Measurements from ENCODE around the gene WDR86. TPM values are rescaled to one million over a fixed set of nuclear protein-coding genes. Genes with fewer than 3 reads are reported as not detected.

WDR86 gene
- total RNA-seq, 4 donors from 2014 or later, result 82.9 to 142 (median 115) TPM

DNA sequence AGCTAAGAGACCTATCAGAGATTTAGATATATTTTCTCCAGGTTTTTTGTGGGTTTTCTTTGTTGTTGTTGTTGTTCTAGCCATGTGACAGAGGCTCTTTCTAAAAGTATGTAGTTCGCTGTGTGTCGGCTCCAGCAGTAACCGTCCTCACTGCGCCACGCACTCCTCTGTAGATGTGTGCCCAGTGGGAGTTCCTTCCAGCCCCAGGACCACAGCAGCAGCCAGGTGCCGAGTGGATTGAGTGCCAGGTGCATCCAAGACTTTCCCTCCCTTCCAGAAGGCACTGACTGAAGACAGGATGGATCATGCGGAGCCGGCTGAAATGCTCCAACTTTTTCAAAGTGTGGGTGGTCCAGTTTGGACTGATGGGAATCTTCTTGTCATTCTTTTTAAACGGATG lies 31.8 kb downstream of the WDR86 start:
- 85 to 86% methylated on average over 9 of the region's 9 CpGs for WGBS, 2 donors

GRCh38 chr7:151377406-151377805 lies 32.4 kb downstream of the WDR86 start:
- TF ChIP-seq EP300 (IDR thresholded peaks at IDR 0.05) (no peak), POLR2A (IDR thresholded peaks at IDR 0.05) (no peak)
- TF ChIP-seq, protein P1, sequence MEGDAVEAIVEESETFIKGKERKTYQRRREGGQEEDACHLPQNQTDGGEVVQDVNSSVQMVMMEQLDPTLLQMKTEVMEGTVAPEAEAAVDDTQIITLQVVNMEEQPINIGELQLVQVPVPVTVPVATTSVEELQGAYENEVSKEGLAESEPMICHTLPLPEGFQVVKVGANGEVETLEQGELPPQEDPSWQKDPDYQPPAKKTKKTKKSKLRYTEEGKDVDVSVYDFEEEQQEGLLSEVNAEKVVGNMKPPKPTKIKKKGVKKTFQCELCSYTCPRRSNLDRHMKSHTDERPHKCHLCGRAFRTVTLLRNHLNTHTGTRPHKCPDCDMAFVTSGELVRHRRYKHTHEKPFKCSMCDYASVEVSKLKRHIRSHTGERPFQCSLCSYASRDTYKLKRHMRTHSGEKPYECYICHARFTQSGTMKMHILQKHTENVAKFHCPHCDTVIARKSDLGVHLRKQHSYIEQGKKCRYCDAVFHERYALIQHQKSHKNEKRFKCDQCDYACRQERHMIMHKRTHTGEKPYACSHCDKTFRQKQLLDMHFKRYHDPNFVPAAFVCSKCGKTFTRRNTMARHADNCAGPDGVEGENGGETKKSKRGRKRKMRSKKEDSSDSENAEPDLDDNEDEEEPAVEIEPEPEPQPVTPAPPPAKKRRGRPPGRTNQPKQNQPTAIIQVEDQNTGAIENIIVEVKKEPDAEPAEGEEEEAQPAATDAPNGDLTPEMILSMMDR (IDR thresholded peaks at IDR 0.05), result no peak
- peaks cover 0 to 14% (median 4%) of the 10 kb centered on the region in 4 donors for H3K4me1 ChIP-seq
- H3K27me3 ChIP-seq, result peaks cover 0 to 8% of the 10 kb centered on the region in 2 donors
- no peak overlapping the region for H3K27ac ChIP-seq
- no peak for DNase-seq (ENCODE audit: low spot score in 2 of 2)
- 83 to 84% methylated on average over 12 of the region's 12 CpGs for WGBS, 2 donors
- H3K36me3 ChIP-seq, result peaks cover 0 to 92% (median 17%) of the 10 kb centered on the region in 3 donors
- H3K9me3 ChIP-seq, result no peaks in the 10 kb centered on the region
- H3K4me3 ChIP-seq, result no peak overlapping the region

More for the DNA sequence above, 31.8 kb downstream of the WDR86 start:
- H3K4me3 ChIP-seq, result no peak overlapping the region
- peaks cover 0 to 86% (median 17%) of the 10 kb centered on the region in 3 donors for H3K36me3 ChIP-seq
- H3K9me3 ChIP-seq, result no peaks in the 10 kb centered on the region
- H3K4me1 ChIP-seq, result peaks cover 0 to 14% (median 4%) of the 10 kb centered on the region in 4 donors
- peaks cover 0 to 14% of the 10 kb centered on the region in 2 donors for H3K27me3 ChIP-seq
- H3K27ac ChIP-seq, result no peak overlapping the region
- no peak for DNase-seq (ENCODE audit: low spot score in 2 of 2)
- TF ChIP-seq POLR2A (IDR thresholded peaks at IDR 0.05) (no peak), EP300 (IDR thresholded peaks at IDR 0.05) (no peak)
- TF ChIP-seq, protein P1 (IDR thresholded peaks at IDR 0.05), result no peak

- Histone ChIP-seq H3K36me3 (peaks cover 0 to 96% (median 17%) of the 10 kb centered on the region in 3 donors), H3K9me3 (no peaks in the 10 kb centered on the region), H3K4me3 (no peak overlapping the region), H3K27ac (no peak overlapping the region), H3K27me3 (no peaks in the 10 kb centered on the region), H3K4me1 (peaks cover 0 to 4% (median 0%) of the 10 kb centered on the region in 4 donors)
- no peak for TF ChIP-seq EP300 (IDR thresholded peaks at IDR 0.05)
- TF ChIP-seq POLR2A (IDR thresholded peaks at IDR 0.05), result no peak
- TF ChIP-seq, protein P1 (IDR thresholded peaks at IDR 0.05), result no peak
- no peak for DNase-seq (ENCODE audit: low spot score in 2 of 2)
- 89 to 92% methylated on average over 12 to 32 of the region's 33 CpGs for WGBS, 2 donors
Observed at GRCh38 chr7:151376218-151376902, 33.5 kb downstream of the WDR86 start.

DNA sequence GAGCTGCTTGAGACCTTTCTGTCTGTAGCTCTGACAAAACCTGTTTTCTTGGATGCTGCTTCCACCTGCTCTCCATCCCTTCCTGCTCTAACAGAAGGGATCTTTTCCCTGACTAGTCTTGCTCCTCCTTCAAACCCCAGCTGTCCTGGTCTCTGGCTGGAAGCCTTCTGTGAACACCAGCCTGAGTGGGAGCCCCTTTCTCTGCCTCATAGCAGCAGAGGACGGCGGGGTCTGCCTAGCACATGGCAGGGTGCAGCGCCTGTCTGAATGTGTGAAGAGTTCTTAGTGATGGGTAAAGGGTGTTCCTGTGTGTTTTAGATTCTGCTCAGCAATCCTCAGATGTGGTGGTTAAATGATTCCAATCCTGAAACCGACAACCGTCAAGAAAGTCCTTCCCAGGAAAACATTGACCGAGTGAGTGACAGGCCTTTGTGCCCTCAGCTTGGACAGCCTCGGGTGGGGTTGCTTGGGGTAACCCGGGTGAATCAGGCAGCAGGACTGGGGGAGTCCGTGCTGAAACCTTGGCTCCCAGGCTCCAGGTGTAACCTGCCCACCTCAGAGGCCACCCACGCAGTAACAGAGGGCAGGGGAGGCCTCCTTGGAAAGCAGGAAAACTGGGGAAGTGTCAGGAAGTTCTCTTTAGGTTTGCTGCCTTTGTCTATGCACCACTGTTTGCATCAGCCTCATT lies 34.2 kb downstream of the WDR86 start:
- WGBS, 2 donors, result 84 to 85% methylated on average over 10 of the region's 10 CpGs
- H3K9me3 ChIP-seq, result no peaks in the 10 kb centered on the region
- H3K4me1 ChIP-seq, result no peaks in the 10 kb centered on the region
- H3K27me3 ChIP-seq, result no peaks in the 10 kb centered on the region
- H3K36me3 ChIP-seq, result peaks cover 0 to 97% (median 17%) of the 10 kb centered on the region in 3 donors
- H3K4me3 ChIP-seq, result no peak overlapping the region
- no peak for DNase-seq (ENCODE audit: low spot score in 2 of 2)
- TF ChIP-seq, protein P1 (IDR thresholded peaks at IDR 0.05), result no peak
- TF ChIP-seq POLR2A (IDR thresholded peaks at IDR 0.05) (no peak), EP300 (IDR thresholded peaks at IDR 0.05) (no peak)
- no peak overlapping the region for H3K27ac ChIP-seq

DNA sequence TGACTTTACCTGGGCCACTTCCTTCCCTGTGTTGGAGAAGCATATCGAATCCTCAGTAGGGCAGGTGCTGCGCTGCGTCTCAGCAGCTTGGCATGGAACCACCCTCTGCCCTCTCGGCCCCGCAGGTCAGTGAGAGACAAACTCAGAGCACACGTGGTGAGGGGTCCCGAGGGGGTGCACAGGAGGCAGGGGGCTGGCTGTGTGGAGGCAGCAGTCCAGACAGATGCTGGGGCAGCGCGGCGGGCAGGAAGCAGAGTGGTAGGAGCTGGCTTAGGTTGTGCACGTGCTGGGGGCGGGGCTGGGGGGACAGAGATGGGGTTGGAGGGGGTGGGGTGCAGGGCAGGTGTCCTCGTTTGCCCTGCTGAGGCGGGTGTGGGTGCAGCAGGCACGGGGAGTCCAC lies 35.1 kb downstream of the WDR86 start:
- H3K27me3 ChIP-seq, result no peaks in the 10 kb centered on the region
- H3K36me3 ChIP-seq, result peaks cover 0 to 87% (median 17%) of the 10 kb centered on the region in 3 donors
- TF ChIP-seq, protein P1 (IDR thresholded peaks at IDR 0.05), result no peak
- TF ChIP-seq POLR2A (IDR thresholded peaks at IDR 0.05), result no peak
- H3K9me3 ChIP-seq, result no peaks in the 10 kb centered on the region
- no peaks in the 10 kb centered on the region for H3K4me1 ChIP-seq
- DNase-seq (ENCODE audit: low spot score in 2 of 2), result no peak
- 78 to 80% methylated on average over 12 to 15 of the region's 15 CpGs for WGBS, 2 donors
- H3K4me3 ChIP-seq, result no peak overlapping the region
- no peak overlapping the region for H3K27ac ChIP-seq
